ENCODE results near the gene UQCRHL. TPM values are rescaled to one million over a fixed set of nuclear protein-coding genes. Genes with fewer than 3 reads are reported as not detected.
"Not testable (repeated sequence)": the region's sequence is repeated elsewhere in the genome, so short reads cannot be mapped to it uniquely, and the experiment has no call there.

Gene UQCRHL
- total RNA-seq, 1 donor from 2014 or later: 1.7 TPM

DNA sequence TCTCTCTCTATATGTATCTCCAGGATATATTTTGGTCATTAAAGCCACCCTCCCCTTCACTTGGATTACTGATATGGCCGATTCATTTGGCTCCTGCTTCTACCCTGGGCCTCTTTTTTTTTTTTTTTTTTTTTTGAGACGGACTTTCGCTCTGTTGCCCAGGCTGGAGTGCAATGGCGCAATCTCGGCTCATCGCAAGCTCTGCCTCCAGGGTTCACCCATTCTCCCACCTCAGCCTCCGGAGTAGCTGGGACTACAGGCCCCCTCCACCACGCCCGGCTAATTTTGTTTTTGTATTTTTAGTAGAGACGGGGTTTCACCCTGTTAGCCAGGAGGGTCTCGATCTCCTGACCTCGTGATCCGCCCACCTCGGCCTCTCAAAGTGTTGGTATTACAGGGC is 21.5 kb upstream of the UQCRHL start:
- not testable (repeated sequence) for H3K27ac Mint-ChIP-seq (ENCODE audit: unreplicated experiment); H3K4me2 ChIP-seq (ENCODE audit: low read length); H3K4me3 ChIP-seq (ENCODE audit: insufficient read depth, low read depth, low read length); H3K4me1 Mint-ChIP-seq (ENCODE audit: low read depth, unreplicated experiment); H3K36me3 ChIP-seq (ENCODE audit: insufficient read depth, low read length); H3K27ac ChIP-seq (ENCODE audit: low read depth, low read length); DNase-seq (ENCODE audit: low read depth); FAIRE-seq; H3K9me3 Mint-ChIP-seq (ENCODE audit: unreplicated experiment); H3K4me3 Mint-ChIP-seq (ENCODE audit: unreplicated experiment); H3K9me3 ChIP-seq (ENCODE audit: insufficient read depth, low read depth, low read length); H3K27me3 Mint-ChIP-seq (ENCODE audit: low read depth, unreplicated experiment); H3K36me3 Mint-ChIP-seq (ENCODE audit: low read depth, unreplicated experiment); H2AFZ ChIP-seq (ENCODE audit: low read depth, low read length); H3K27me3 ChIP-seq (ENCODE audit: insufficient read depth, low read length); H3K4me1 ChIP-seq (ENCODE audit: insufficient read depth, low read length); H4K20me1 ChIP-seq (ENCODE audit: insufficient read depth, low read length); H3K9ac ChIP-seq (ENCODE audit: low read length)
- peaks cover 12% of the 10 kb centered on the region for H3K79me2 ChIP-seq (ENCODE audit: insufficient read depth, low read length)

DNA sequence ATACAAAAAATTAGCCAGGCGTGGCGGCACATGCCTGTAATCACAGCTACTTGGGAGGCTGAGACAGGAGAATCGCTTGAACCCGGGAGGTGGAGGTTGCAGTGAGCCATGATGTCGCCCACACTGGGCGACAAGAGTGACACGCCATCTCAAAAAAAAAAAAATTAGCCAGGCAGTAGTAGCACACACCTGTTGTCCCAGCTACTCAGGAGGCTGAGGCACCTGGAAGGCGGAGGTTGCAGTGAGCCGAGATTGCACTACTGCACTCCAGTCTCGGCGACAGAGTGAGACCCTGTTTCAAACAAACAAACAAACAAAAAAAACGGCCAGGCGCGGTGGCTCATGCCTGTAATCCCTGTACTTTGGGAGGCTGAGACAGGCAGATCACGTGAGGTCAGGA is 20.1 kb upstream of the UQCRHL start:
- not testable (repeated sequence) for H3K4me3 ChIP-seq (ENCODE audit: insufficient read depth, low read depth, low read length); H3K27ac Mint-ChIP-seq (ENCODE audit: unreplicated experiment); H3K4me2 ChIP-seq (ENCODE audit: low read length); H3K27me3 ChIP-seq (ENCODE audit: insufficient read depth, low read length); H3K27ac ChIP-seq (ENCODE audit: low read depth, low read length); H3K27me3 Mint-ChIP-seq (ENCODE audit: low read depth, unreplicated experiment); H3K9ac ChIP-seq (ENCODE audit: low read length); H4K20me1 ChIP-seq (ENCODE audit: insufficient read depth, low read length); DNase-seq (ENCODE audit: low read depth); H3K9me3 ChIP-seq (ENCODE audit: insufficient read depth, low read depth, low read length); H3K79me2 ChIP-seq (ENCODE audit: insufficient read depth, low read length); H2AFZ ChIP-seq (ENCODE audit: low read depth, low read length); H3K4me1 Mint-ChIP-seq (ENCODE audit: low read depth, unreplicated experiment); H3K9me3 Mint-ChIP-seq (ENCODE audit: unreplicated experiment); H3K36me3 Mint-ChIP-seq (ENCODE audit: low read depth, unreplicated experiment); H3K4me1 ChIP-seq (ENCODE audit: insufficient read depth, low read length); H3K36me3 ChIP-seq (ENCODE audit: insufficient read depth, low read length); FAIRE-seq; H3K4me3 Mint-ChIP-seq (ENCODE audit: unreplicated experiment)

DNA sequence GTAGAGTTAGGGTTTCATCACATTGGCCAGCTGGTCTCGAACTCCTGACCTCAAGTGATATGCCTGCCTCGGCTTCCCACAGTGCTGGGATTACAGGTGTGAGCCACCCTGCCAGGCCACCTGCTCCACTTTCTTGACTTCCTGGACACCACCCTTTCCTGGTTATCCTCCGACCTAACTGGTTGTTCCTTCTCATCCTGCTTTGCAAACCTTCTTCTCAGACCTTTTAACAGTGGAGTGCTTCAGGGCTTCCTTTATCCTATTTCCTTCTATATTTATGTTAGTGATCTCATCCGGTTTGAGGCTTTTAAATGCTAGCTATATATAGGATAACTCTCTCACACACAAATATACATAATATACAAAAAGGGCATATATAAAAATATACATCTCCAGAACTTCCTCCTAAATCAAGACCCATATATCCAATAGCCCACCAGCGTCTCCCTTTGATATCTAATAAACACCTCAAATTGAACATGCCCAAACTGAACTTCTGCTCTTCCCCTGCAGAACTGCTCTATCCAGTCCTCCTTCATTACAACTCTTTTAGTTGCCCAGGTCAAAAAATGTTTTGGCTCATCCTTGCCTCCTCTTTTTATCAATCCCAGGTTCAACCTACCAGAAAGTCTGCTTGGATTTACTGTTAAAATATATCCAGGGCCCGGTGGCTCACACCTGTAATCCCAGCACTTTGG is 19.5 kb upstream of the UQCRHL start:
- peaks cover 6% of the 10 kb centered on the region for H3K4me1 Mint-ChIP-seq (ENCODE audit: low read depth, unreplicated experiment)
- Histone ChIP-seq H3K36me3 (ENCODE audit: insufficient read depth, low read length) (no peaks in the 10 kb centered on the region), H3K79me2 (ENCODE audit: insufficient read depth, low read length) (no peaks in the 10 kb centered on the region), H3K27me3 (ENCODE audit: insufficient read depth, low read length) (no peaks in the 10 kb centered on the region), H3K4me1 (ENCODE audit: insufficient read depth, low read length) (no peaks in the 10 kb centered on the region), H3K27ac (ENCODE audit: low read depth, low read length) (no peak overlapping the region), H4K20me1 (ENCODE audit: insufficient read depth, low read length) (no peaks in the 10 kb centered on the region), H2AFZ (ENCODE audit: low read depth, low read length) (no peak overlapping the region), H3K9ac (ENCODE audit: low read length) (no peak overlapping the region), H3K4me2 (ENCODE audit: low read length) (no peak overlapping the region), H3K4me3 (ENCODE audit: insufficient read depth, low read depth, low read length) (no peak overlapping the region), H3K9me3 (ENCODE audit: insufficient read depth, low read depth, low read length) (no peaks in the 10 kb centered on the region)
- no peaks in the 10 kb centered on the region for H3K27me3 Mint-ChIP-seq (ENCODE audit: low read depth, unreplicated experiment)
- no peak overlapping the region for H3K27ac Mint-ChIP-seq (ENCODE audit: unreplicated experiment)
- no peaks in the 10 kb centered on the region for H3K9me3 Mint-ChIP-seq (ENCODE audit: unreplicated experiment)
- DNase-seq (ENCODE audit: low read depth) (no peak), FAIRE-seq (no peak)
- H3K36me3 Mint-ChIP-seq (ENCODE audit: low read depth, unreplicated experiment): peaks cover 1% of the 10 kb centered on the region
- no peak overlapping the region for H3K4me3 Mint-ChIP-seq (ENCODE audit: unreplicated experiment)
- no peak for TF ChIP-seq EZH2 (IDR thresholded peaks at IDR 0.05; ENCODE audit: insufficient read depth, low read length)
- TF ChIP-seq, protein P1, sequence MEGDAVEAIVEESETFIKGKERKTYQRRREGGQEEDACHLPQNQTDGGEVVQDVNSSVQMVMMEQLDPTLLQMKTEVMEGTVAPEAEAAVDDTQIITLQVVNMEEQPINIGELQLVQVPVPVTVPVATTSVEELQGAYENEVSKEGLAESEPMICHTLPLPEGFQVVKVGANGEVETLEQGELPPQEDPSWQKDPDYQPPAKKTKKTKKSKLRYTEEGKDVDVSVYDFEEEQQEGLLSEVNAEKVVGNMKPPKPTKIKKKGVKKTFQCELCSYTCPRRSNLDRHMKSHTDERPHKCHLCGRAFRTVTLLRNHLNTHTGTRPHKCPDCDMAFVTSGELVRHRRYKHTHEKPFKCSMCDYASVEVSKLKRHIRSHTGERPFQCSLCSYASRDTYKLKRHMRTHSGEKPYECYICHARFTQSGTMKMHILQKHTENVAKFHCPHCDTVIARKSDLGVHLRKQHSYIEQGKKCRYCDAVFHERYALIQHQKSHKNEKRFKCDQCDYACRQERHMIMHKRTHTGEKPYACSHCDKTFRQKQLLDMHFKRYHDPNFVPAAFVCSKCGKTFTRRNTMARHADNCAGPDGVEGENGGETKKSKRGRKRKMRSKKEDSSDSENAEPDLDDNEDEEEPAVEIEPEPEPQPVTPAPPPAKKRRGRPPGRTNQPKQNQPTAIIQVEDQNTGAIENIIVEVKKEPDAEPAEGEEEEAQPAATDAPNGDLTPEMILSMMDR (IDR thresholded peaks at IDR 0.05; ENCODE audit: insufficient read depth, low read depth, low read length): no peak
